H1 (cell line): Measurements from ENCODE around the gene ZMYM4. TPM values are rescaled to one million over a fixed set of nuclear protein-coding genes. Genes with fewer than 3 reads are reported as not detected.

Source experiments
- CTCF ChIA-PET: fragments of 300-600 bp; sonication (Branson Sonifier 250); formaldehyde crosslinking; loops from one replicate; lab custom pipeline; 2021; ENCODE audit not compliant: partially characterized antibody; lab: Charles Lee
- POLR2A ChIA-PET: fragments of 300-600 bp; sonication (Branson Sonifier 250); formaldehyde crosslinking; loops from one replicate; lab custom pipeline; 2021; ENCODE audit warnings: inconsistent platforms; ENCODE audit not compliant: partially characterized antibody; lab: Charles Lee
- DNase-seq, 2 experiments: peaks; one replicate each; pipeline versions ENCODE4 v3.0.0 to v3.0.0-alpha.2; 2010 to 2022; ENCODE audit warnings: low spot score in 2 of 2, low read depth in 1 of 2, mixed read lengths in 1 of 2
- FAIRE-seq: peaks from 2 replicates; lab custom pipeline; 2011; peaks lifted over from hg19 to GRCh38; lab: Jason Lieb, UNC
- H2AFZ ChIP-seq: 2 replicates; pipeline ENCODE4 v1.8.1; 2012; ENCODE audit warnings: low read length, inconsistent platforms
- H2AK5ac ChIP-seq: 2 replicates; pipeline ENCODE4 v1.6.1; 2013; ENCODE audit warnings: low read depth, low read length
- H2BK120ac ChIP-seq: replicated peaks from 2 replicates; pipeline ENCODE3; 2013; ENCODE audit warnings: low read depth, low read length, inconsistent platforms
- H2BK12ac ChIP-seq: 2 replicates; pipeline ENCODE4 v1.6.1; 2013; ENCODE audit warnings: low read depth, low read length
- H2BK15ac ChIP-seq: 2 replicates; pipeline ENCODE4 v1.6.1; 2013; ENCODE audit warnings: low read length
- H2BK20ac ChIP-seq: 2 replicates; pipeline ENCODE4 v1.6.1; 2013; ENCODE audit warnings: low read length
- H2BK5ac ChIP-seq: 2 replicates; pipeline ENCODE4 v1.6.1; 2013; ENCODE audit warnings: low read depth, low read length
- H3K14ac ChIP-seq: 2 replicates; pipeline ENCODE4 v1.6.1; 2013; ENCODE audit warnings: inconsistent platforms; ENCODE audit not compliant: insufficient read length
- H3K18ac ChIP-seq: 2 replicates; pipeline ENCODE4 v1.6.1; 2013; ENCODE audit warnings: low read length; ENCODE audit errors: extremely low read depth
- H3K23ac ChIP-seq: 2 replicates; pipeline ENCODE4 v1.6.1; 2013; ENCODE audit warnings: inconsistent platforms; ENCODE audit not compliant: insufficient read length
- H3K23me2 ChIP-seq: 2 replicates; pipeline ENCODE4 v1.6.1; 2013; ENCODE audit warnings: low read depth, low read length
- H3K27ac ChIP-seq: 2 replicates; pipeline ENCODE4 v1.6.1; 2011; ENCODE audit warnings: low read depth, low read length, inconsistent platforms
- H3K27me3 ChIP-seq, 4 experiments: replicated peaks in 1 of 4; 1 replicate in 1 of 4; 2 replicates in 3 of 4; pipeline versions ENCODE4 v1.6.1 to v1.8.1; 2011 to 2013; ENCODE audit warnings: low read length in 3 of 4, mild to moderate bottlenecking in 3 of 4, inconsistent platforms in 2 of 4, mixed read lengths in 2 of 4, moderate library complexity in 1 of 4; ENCODE audit not compliant: control insufficient read depth in 3 of 4, insufficient read depth in 3 of 4; ENCODE audit errors: extremely low read depth in 1 of 4
- H3K36me3 ChIP-seq, 4 experiments: 2 replicates each; pipeline versions ENCODE4 v1.6.1 to v1.8.1; 2011 to 2013; ENCODE audit warnings: mild to moderate bottlenecking in 4 of 4, low read length in 3 of 4, moderate library complexity in 2 of 4, control low read depth in 1 of 4, inconsistent platforms in 1 of 4; ENCODE audit not compliant: insufficient read depth in 4 of 4, control insufficient read depth in 2 of 4
- H3K4ac ChIP-seq: replicated peaks from 2 replicates; pipeline ENCODE3; 2013; ENCODE audit warnings: low read length, low read depth, mixed read lengths, inconsistent platforms; ENCODE audit not compliant: insufficient read length
- H3K4me1 ChIP-seq, 4 experiments: replicated peaks in 1 of 4; 1 replicate in 1 of 4; 2 replicates in 3 of 4; pipeline versions ENCODE4 v1.6.1 to v1.8.1; 2011 to 2013; ENCODE audit warnings: low read length in 3 of 4, inconsistent platforms in 2 of 4, mixed read lengths in 1 of 4; ENCODE audit not compliant: insufficient read depth in 4 of 4, control insufficient read depth in 3 of 4
- H3K4me2 ChIP-seq, 2 experiments: 2 replicates each; pipeline versions ENCODE4 v1.6.1 to v1.8.1; 2011 to 2013; ENCODE audit warnings: low read depth in 2 of 2, low read length in 2 of 2, control low read depth in 1 of 2, inconsistent platforms in 1 of 2, mild to moderate bottlenecking in 1 of 2; ENCODE audit not compliant: insufficient read depth in 1 of 2
- H3K4me3 ChIP-seq, 4 experiments: fragments of 200-600, 300-600 bp in 1 of 4; sonication (generic), shearing (Covaris generic), sonication (Bioruptor Twin) in 1 of 4; 2 replicates each; pipeline versions ENCODE4 v1.5.1 to v1.8.1; 2011 to 2016; ENCODE audit warnings: low read length in 4 of 4, low read depth in 3 of 4, control low read depth in 2 of 4, inconsistent platforms in 2 of 4, mild to moderate bottlenecking in 2 of 4, mixed read lengths in 1 of 4, moderate library complexity in 1 of 4; ENCODE audit not compliant: insufficient read depth in 2 of 4; ENCODE audit errors: extremely low read depth in 1 of 4
- H3K56ac ChIP-seq: replicated peaks from 2 replicates; pipeline ENCODE3; 2013; ENCODE audit warnings: low read depth, mild to moderate bottlenecking, mixed read lengths, low read length, inconsistent platforms; ENCODE audit not compliant: insufficient read length
- H3K79me1 ChIP-seq: 2 replicates; pipeline ENCODE4 v1.6.1; 2013; ENCODE audit warnings: low read depth, low read length, control low read depth
- H3K79me2 ChIP-seq, 2 experiments: 2 replicates each; pipeline versions ENCODE4 v1.6.1 to v1.8.1; 2012 to 2013; ENCODE audit warnings: low read length in 2 of 2, mild to moderate bottlenecking in 2 of 2, inconsistent platforms in 1 of 2; ENCODE audit not compliant: insufficient read depth in 2 of 2, control insufficient read depth in 1 of 2
- H3K9ac ChIP-seq, 4 experiments: replicated peaks in 1 of 4; 1 replicate in 1 of 4; 2 replicates in 3 of 4; pipeline versions ENCODE4 v1.6.1 to v1.8.1; 2011 to 2013; ENCODE audit warnings: low read depth in 3 of 4, low read length in 3 of 4, control low read depth in 2 of 4, mild to moderate bottlenecking in 2 of 4, moderate library complexity in 2 of 4, inconsistent platforms in 1 of 4; ENCODE audit errors: extremely low read depth in 1 of 4
- H3K9me3 ChIP-seq, 2 experiments: 2 replicates each; pipeline versions ENCODE4 v1.6.1 to v1.8.1; 2012 to 2013; ENCODE audit warnings: mild to moderate bottlenecking in 2 of 2, moderate library complexity in 2 of 2, control low read depth in 1 of 2, inconsistent platforms in 1 of 2, low read depth in 1 of 2, low read length in 1 of 2, mixed read lengths in 1 of 2; ENCODE audit not compliant: insufficient read depth in 2 of 2
- H4K20me1 ChIP-seq, 2 experiments: replicated peaks in 1 of 2; 2 replicates each; pipeline versions ENCODE3 to v1.8.1; 2011 to 2013; ENCODE audit warnings: inconsistent platforms in 2 of 2, low read length in 2 of 2, mild to moderate bottlenecking in 1 of 2; ENCODE audit not compliant: insufficient read depth in 2 of 2, control insufficient read depth in 1 of 2
- H4K5ac ChIP-seq: 2 replicates; pipeline ENCODE4 v1.6.1; 2013; ENCODE audit warnings: low read length, low read depth, mixed read lengths, inconsistent platforms; ENCODE audit not compliant: insufficient read length
- H4K8ac ChIP-seq: 2 replicates; pipeline ENCODE4 v1.8.0; 2013; ENCODE audit warnings: mild to moderate bottlenecking, moderate library complexity, low read length, inconsistent platforms; ENCODE audit not compliant: insufficient read depth; ENCODE audit errors: extremely low read depth
- H4K91ac ChIP-seq: replicated peaks from 2 replicates; pipeline ENCODE3; 2013; ENCODE audit warnings: low read length, mixed read lengths, inconsistent platforms; ENCODE audit not compliant: insufficient read length
- CHD1 ChIP-seq: IDR thresholded peaks from 2 replicates; pipeline ENCODE4 v1.6.1; 2012; ENCODE audit warnings: low read depth, low read length, improper control_type of control experiment
- CHD2 ChIP-seq: IDR thresholded peaks from 2 replicates; pipeline ENCODE4 v1.6.1; 2012; ENCODE audit warnings: low read length, improper control_type of control experiment
- CTBP2 ChIP-seq: IDR thresholded peaks from 2 replicates; pipeline ENCODE4 v1.7.0; 2011; ENCODE audit warnings: borderline replicate concordance, mild to moderate bottlenecking, moderate library complexity, mixed read lengths, low read length; ENCODE audit not compliant: insufficient read depth, insufficient read length
- JUN ChIP-seq: IDR thresholded peaks from 2 replicates; pipeline ENCODE4 v1.6.1; 2011; ENCODE audit warnings: low read depth, mild to moderate bottlenecking, improper control_type of control experiment, low read length
- KDM1A ChIP-seq: fragments of 200-600, 300-600 bp; sonication (generic); IDR thresholded peaks from 2 replicates; pipeline ENCODE4 v1.7.1; 2016; ENCODE audit warnings: mild to moderate bottlenecking, low read length, borderline replicate concordance
- KDM4A ChIP-seq: IDR thresholded peaks from one replicate; pipeline ENCODE4 v1.7.1; 2012; ENCODE audit warnings: low read depth, mild to moderate bottlenecking, moderate library complexity, low read length, inconsistent platforms; ENCODE audit not compliant: severe bottlenecking
- WGBS, 2 experiments: shearing (Covaris generic) in 1 of 2; methylation state at CpG; one replicate each; pipeline versions ENCODE4 v1.1.6 to v1.1.7; 2013 to 2015; ENCODE audit warnings: low lambda C conversion rate in 2 of 2, mixed read lengths in 2 of 2, inconsistent platforms in 1 of 2, low coverage in 1 of 2, missing lambda C conversion rate in 1 of 2; ENCODE audit not compliant: insufficient replicate concordance in 2 of 2, insufficient coverage in 1 of 2, insufficient read length in 1 of 2; ENCODE audit errors: extremely low coverage in 1 of 2, missing lambda C conversion rate in 1 of 2; 5-methylcytosine and 5-hydroxymethylcytosine counted together
- polyA plus RNA-seq, 7 experiments: library from polyadenylated mRNA; depleted of rRNA in 3 of 7; stranded (reverse) in 5 of 7; unstranded in 2 of 7; fragments of >200 nt in 5 of 7; fragments of 200-250 nt in 2 of 7; gene quantifications; 1 replicate in 5 of 7; 2 replicates in 1 of 7; 4 replicates in 1 of 7; pipeline versions ENCODE4 v1.2.1 to v1.2.3, GENCODE V29; 2011 to 2013; ENCODE audit warnings: missing spikeins in 2 of 7, mixed read lengths in 2 of 7
- total RNA-seq: library from RNA; stranded (reverse); fragmentation: NEBNext Ultra II Directional; extraction: Animal tissue kit (Norgen Biotek cat#: 25700); gene quantifications from 2 replicates; pipeline ENCODE4 v1.2.1, GENCODE V29; 2021
- TF ChIP-seq, protein P1 (sequence below): IDR thresholded peaks from 2 replicates; pipeline ENCODE4 v1.6.1; 2012; ENCODE audit warnings: inconsistent platforms
- TF ChIP-seq, protein P2 (sequence below): IDR thresholded peaks from 2 replicates; pipeline ENCODE4 v1.6.1; 2012; ENCODE audit warnings: inconsistent platforms

Gene ZMYM4
- total and polyA plus RNA-seq, 2 of the 8 experiments (the other 6 are each of a cell fraction or from before 2014, with no cell fraction given) = 16.7 to 81.3 TPM

DNA sequence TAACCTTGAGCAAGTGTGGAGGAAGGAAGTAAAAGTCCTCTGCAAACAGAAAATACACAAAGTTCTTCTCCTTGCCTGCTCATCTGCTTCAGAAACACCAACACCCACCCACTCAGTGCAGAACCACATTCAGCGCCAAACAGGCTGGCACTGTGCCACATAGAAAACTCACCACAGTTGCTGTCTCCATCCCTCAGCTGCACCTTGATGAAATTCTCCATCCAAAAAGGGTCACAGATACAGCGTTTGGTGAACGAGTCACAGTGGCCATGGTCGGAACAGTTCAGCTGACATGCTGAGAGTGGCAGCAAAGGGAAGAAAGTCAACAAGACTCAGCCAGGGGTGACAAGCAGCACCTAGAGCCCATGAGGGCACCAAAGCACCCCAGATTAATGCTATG lies 174.2 kb downstream of the ZMYM4 start:
- H4K8ac ChIP-seq = no peak overlapping the region
- H3K4ac ChIP-seq = no peak overlapping the region
- H4K5ac ChIP-seq = no peak overlapping the region
- no peak overlapping the region for H3K56ac ChIP-seq
- no peak overlapping the region for H3K23ac ChIP-seq
- no peak overlapping the region for H2AFZ ChIP-seq
- H2BK120ac ChIP-seq = no peak overlapping the region
- H3K36me3 ChIP-seq = peaks cover 28 to 64% (median 50%) of the 10 kb centered on the region in 4 experiments
- no peak overlapping the region for H3K4me3 ChIP-seq
- FAIRE-seq = no peak
- H3K23me2 ChIP-seq = no peaks in the 10 kb centered on the region
- no peak overlapping the region for H2BK5ac ChIP-seq
- no peak overlapping the region for H3K18ac ChIP-seq
- TF ChIP-seq KDM4A = no peak
- TF ChIP-seq, protein P1, sequence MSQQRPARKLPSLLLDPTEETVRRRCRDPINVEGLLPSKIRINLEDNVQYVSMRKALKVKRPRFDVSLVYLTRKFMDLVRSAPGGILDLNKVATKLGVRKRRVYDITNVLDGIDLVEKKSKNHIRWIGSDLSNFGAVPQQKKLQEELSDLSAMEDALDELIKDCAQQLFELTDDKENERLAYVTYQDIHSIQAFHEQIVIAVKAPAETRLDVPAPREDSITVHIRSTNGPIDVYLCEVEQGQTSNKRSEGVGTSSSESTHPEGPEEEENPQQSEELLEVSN = no peak
- no peak for TF ChIP-seq CTBP2
- TF ChIP-seq, protein P2, sequence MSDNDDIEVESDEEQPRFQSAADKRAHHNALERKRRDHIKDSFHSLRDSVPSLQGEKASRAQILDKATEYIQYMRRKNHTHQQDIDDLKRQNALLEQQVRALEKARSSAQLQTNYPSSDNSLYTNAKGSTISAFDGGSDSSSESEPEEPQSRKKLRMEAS = no peak
- no peak for TF ChIP-seq JUN
- TF ChIP-seq CHD2 = no peak
- no peak for TF ChIP-seq CHD1
- no peak for TF ChIP-seq KDM1A
- 88% methylated on average over 4 of the region's 4 CpGs; no CpG with 5 or more reads in 1 of the 2 experiments for WGBS, 2 experiments
- H3K9me3 ChIP-seq = no peaks in the 10 kb centered on the region
- no peak for DNase-seq
- no peak overlapping the region for H4K91ac ChIP-seq
- H3K4me1 ChIP-seq = no peaks in the 10 kb centered on the region
- no peak overlapping the region for H2BK20ac ChIP-seq
- CTCF ChIA-PET = interaction anchor here (2.1 to 12.9 kb wide), 2 partner anchors 9 to 43 kb away, joined by 4 to 134 read pairs; no protein-coding TSS in a partner anchor
- no peak overlapping the region for H3K9ac ChIP-seq
- no peak overlapping the region for H2BK15ac ChIP-seq
- no peaks in the 10 kb centered on the region for H3K27me3 ChIP-seq
- POLR2A ChIA-PET = interaction anchor here (2.3 kb wide), 1 partner anchor 14 kb away, joined by 5 read pairs; no protein-coding TSS in a partner anchor
- no peak overlapping the region for H3K14ac ChIP-seq
- no peak overlapping the region for H3K4me2 ChIP-seq
- no peaks in the 10 kb centered on the region for H3K79me2 ChIP-seq
- H3K79me1 ChIP-seq = no peaks in the 10 kb centered on the region
- H4K20me1 ChIP-seq = no peaks in the 10 kb centered on the region
- no peak overlapping the region for H2AK5ac ChIP-seq
- H3K27ac ChIP-seq = no peak overlapping the region
- H2BK12ac ChIP-seq = no peak overlapping the region
